GM19467 (cell line): Measurements from ENCODE around the gene MEIS3.

Experiments
- ATAC-seq: cut with Tn5 transposase; IDR thresholded peaks from one replicate; pipeline ENCODE4 v1.9.1; 2021; ENCODE audit warnings: mild to moderate bottlenecking, moderate library complexity; ENCODE audit not compliant: unreplicated experiment

The MEIS3 gene

GRCh38 chr19:47435883-47436417 lies 16.6 kb upstream of the MEIS3 start:
- no peak for ATAC-seq

DNA sequence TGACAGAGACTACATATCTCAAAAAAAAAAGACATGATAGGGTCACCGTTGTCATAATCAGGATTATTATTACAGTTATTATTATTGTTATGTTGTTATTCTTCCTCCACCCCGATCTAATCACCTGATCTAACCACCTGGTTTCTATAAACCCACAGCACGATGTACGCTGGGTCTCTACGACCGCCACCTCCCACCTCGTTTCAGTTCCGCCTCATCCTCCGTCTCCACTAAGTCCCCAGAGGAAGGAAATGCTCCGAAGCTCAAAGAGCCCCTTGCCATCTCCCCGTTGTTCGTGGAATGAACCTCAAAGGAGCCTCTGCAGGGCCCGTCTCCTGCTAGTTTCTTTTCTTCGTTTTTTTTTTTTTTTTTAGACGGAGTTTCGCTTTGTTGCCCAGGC lies 15.9 kb upstream of the MEIS3 start:
- ATAC-seq, result no peak

DNA sequence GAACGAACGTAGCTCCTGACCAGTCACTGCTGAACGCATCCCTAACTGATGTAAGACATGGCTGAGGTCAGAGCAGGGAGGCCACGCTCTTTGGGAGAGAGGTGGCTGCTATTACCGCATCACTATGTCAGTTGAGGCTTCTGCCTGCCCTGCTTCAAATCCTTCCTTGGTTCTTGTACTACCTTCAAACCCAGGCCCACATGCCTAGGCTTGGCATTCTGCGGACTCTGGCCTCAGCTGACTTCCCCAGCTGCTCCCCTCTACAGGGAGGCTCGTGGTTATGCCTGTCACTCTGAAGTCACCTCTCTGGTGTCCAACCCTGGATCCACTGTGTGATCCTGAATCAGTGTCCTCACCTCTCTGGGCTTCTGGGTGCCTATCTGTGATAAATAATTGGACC lies 14.8 kb upstream of the MEIS3 start:
- no peak for ATAC-seq

DNA sequence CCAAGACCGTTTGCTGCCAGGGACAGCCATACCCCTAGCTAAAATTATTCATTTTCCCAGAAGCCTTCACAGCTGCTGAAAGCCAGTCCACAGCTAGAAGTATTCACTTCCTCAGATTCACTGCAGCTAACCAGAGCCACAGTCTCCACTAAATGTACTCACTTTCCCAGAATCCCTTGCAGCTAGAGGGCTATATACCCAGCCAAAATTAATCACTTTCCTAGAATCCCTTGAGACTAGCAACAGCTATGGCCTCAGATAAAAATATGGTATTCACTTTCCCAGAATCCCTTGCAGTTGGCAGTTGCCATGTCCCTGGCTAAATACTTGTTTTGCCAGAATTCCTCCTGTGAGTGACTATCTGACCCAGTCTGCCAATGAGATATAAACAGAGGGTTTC lies 13.8 kb upstream of the MEIS3 start:
- ATAC-seq, result no peak

- no peak for ATAC-seq
Observed at GRCh38 chr19:47432499-47432898, 13.2 kb upstream of the MEIS3 start.

GRCh38 chr19:47432091-47432490 lies 12.8 kb upstream of the MEIS3 start:
- no peak for ATAC-seq

- ATAC-seq, result no peak
Observed at GRCh38 chr19:47430041-47430802, 10.9 kb upstream of the MEIS3 start.

- ATAC-seq, result no peak
Observed at GRCh38 chr19:47429140-47429793, 9.9 kb upstream of the MEIS3 start.

DNA sequence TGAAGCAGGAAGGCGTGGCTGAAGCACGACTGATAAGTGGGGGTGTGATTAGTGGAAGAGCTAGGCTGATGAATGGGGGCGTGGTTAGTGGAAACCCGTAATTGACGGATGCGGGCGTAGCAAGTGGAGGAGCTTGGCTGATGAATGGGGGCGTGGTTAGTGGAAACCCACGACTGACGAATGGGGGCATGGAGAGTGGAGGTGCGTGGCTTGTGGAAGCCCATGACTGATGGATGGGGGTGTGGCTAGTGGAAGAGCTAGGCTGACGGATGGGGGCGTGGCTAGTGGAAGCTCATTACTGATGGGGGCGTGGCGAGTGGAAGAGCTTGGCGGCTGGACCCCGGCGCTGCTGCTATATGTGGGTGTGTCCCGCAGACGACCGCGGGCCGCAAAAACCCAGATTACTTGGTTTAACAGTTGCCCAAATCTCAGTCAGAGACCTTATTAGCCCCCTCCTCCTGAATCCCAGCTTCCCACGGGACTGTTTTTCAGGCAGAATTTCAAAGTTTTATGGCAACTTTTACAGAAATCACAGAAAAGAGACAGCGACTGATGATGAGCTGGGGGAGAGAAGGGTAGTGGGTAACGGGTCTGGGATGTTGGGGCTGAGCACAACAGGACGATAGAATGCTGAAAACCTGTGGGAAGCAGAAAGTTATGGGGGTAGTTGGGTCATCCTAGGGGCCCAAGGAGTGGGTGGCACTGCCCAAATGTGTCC lies 9.0 kb upstream of the MEIS3 start:
- no peak for ATAC-seq

DNA sequence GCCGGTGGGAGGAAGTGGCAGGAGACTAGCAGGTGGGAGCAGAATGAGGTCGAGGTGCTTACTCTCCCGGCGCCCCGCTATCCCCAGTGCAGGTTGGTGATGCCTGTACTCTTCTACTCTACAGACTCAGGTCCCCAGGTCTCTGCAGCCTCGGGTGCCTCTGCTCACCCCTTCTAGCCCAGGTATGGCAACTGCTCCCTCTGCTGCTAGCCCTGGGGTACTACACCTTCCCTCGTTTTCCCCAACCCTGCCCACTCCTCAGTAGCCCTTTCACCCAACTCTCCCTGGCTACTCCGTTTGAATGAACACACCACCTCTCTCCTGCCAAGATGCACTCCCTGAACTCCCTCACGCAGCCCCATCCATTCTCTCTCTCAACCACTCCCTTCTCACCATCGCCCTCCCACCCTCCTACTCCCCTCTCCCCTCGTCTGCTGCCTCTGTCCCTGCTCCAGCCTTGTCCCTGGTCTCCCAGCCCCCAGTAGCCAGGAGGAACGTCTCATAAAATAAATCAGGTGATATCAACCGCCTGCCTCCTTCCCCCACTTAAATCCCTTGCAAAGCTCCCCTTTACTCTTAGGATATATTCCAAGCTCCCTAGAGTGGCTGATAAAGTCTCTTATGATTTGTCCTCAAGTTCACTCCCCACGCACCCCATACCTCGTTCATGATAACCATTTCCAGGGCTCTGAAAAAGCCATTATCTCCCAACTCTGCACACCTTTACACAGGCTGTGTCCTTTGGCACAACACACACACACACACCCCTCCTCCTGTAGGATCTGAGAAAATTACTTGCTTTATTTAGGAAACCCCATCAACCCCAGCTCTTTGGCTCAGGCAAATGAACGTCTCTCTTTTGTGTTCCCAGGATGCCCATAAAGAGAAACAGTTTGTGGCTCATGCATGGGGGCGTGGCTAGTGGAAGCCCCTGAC lies 8.2 kb upstream of the MEIS3 start:
- ATAC-seq, result no peak

GRCh38 chr19:47423203-47423882 lies 4.0 kb upstream of the MEIS3 start:
- ATAC-seq, result no peak

DNA sequence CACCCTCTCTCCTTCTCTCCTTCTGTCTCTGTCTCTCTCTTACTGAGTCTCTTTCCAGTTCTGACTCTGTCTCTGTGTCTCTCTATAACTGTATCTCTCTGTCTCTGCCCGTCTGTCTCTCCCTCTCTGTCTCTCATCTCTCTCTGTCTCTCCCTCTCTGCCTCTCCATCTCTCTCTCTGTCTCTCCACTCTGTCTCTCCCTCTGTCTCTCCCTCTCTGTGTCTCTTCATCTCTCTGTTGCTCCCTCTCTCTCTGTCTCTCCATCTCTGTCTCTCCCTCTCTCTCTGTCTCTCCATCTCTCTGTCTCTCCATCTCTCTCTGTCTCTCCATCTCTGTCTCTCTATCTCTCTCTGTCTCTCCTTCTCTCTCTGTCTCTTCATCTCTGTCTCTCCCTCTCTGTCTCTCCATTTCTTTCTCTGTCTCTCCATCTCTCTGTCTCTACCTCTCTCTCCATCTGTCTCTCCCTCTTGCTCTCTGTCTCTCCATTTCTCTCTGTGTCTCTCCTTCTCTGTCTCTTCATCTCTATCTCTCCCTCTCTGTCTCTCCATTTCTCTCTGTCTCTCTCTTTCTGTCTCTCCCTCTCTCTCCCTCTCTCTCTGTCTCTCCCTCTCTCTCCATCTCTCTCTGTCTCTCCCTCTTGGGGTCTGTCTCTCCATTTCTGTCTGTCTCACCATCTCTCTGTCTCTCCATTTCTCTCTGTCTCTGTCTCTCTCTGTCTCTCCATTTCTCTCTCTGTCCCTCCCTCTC lies 3.3 kb upstream of the MEIS3 start:
- no peak for ATAC-seq

GRCh38 chr19:47421844-47422395 lies 2.6 kb upstream of the MEIS3 start:
- no peak for ATAC-seq

GRCh38 chr19:47421244-47421786 lies 2.0 kb upstream of the MEIS3 start:
- ATAC-seq, result no peak

DNA sequence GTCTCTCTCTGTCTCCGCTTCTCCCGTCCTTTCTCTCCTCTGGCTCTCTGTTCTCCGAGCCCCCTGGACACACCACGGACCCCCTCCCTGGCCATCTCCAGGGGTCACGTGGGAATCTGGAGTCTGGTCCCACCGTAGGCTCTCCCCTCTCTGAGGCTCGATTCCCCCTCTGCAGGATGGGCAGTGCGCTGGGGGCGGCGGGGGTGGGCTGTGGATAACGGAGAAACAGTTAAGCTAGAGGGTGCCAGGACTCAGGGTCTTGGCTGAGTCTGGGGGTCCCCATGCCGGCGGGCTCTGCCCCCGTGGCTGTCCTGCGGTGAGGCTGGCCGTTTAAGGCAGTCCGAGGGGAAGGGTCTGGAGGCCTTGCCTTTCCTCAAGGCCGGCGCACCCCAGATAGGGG lies 462 bp upstream of the MEIS3 start:
- ATAC-seq, result no peak

GRCh38 chr19:47418692-47419029 lies 666 bp downstream of the MEIS3 start:
- ATAC-seq, result no peak

DNA sequence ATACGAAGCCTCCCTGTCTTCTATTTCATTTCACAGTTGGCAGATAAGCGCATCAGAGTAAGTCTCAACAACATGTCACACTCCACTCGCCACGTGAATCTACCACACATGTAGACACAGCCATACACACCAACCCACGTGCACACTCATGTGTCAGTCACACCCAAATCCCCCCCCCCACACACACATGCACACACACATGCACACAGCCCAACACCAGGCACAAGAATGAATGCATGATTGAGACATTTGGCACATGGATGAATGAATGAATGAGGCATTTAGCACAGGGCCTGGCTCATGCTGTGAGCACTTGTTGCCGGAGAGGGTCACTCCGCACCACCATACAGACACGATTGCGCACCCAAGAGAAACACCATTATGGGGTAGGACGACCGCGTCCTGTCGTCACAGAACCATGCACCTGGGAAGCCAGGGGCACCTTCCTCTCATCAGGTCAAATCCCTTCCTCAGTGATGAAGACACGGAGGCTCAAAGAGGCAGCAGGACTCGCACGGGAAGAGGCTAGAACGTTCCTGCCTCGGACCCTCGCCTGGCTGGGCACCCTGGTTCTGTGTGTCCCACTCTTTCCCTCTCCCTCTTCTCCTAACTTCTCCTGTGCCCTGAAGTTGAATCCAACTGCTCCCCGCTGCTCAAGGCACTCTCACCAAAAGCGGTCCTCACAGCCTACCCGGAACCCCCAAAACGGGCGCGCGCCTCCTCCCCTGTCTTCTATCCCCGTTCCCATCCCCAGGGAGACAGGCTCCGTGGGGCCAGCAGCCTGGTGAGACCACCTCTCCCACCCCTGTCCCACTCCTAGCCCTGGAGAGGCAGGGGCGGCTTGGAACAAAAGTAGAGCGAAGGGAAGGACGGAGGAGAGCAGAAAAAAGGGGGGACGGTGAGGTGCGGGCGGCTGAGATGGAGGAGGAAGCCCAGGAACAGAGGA lies 1.3 kb downstream of the MEIS3 start:
- ATAC-seq, result no peak
